ENCODE measurements around the gene TFAP2B.
A peak's percentile ranks its signal among the peaks of the same experiment; 100 is the strongest.

Gene TFAP2B

GRCh38 chr6:50816947-50817645 is 1.6 kb upstream of the TFAP2B start:
- no peak for DNase-seq (ENCODE audit: extremely low read depth, insufficient read length)
- Histone ChIP-seq H3K36me3 (ENCODE audit: control insufficient read depth, insufficient read depth, low read length) (no peaks in the 10 kb centered on the region), H3K27me3 (replicated peaks; ENCODE audit: control insufficient read depth, insufficient read depth, low read length) (peaks cover 1% of the 10 kb centered on the region), H3K4me3 (replicated peaks; ENCODE audit: low read depth, low read length) (no peak overlapping the region)
- TF ChIP-seq, protein P1, sequence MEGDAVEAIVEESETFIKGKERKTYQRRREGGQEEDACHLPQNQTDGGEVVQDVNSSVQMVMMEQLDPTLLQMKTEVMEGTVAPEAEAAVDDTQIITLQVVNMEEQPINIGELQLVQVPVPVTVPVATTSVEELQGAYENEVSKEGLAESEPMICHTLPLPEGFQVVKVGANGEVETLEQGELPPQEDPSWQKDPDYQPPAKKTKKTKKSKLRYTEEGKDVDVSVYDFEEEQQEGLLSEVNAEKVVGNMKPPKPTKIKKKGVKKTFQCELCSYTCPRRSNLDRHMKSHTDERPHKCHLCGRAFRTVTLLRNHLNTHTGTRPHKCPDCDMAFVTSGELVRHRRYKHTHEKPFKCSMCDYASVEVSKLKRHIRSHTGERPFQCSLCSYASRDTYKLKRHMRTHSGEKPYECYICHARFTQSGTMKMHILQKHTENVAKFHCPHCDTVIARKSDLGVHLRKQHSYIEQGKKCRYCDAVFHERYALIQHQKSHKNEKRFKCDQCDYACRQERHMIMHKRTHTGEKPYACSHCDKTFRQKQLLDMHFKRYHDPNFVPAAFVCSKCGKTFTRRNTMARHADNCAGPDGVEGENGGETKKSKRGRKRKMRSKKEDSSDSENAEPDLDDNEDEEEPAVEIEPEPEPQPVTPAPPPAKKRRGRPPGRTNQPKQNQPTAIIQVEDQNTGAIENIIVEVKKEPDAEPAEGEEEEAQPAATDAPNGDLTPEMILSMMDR (IDR thresholded peaks at IDR 0.05; ENCODE audit: insufficient read depth, low read length, poor library complexity, severe bottlenecking) = no peak

GRCh38 chr6:50817646-50817950 is 1.1 kb upstream of the TFAP2B start:
- no peak overlapping the region for H3K4me3 ChIP-seq (replicated peaks; ENCODE audit: low read depth, low read length)
- no peak for DNase-seq (ENCODE audit: extremely low read depth, insufficient read length)
- H3K27me3 ChIP-seq (replicated peaks; ENCODE audit: control insufficient read depth, insufficient read depth, low read length) = peaks cover 3% of the 10 kb centered on the region
- no peaks in the 10 kb centered on the region for H3K36me3 ChIP-seq (ENCODE audit: control insufficient read depth, insufficient read depth, low read length)
- TF ChIP-seq, protein P1 (IDR thresholded peaks at IDR 0.05; ENCODE audit: insufficient read depth, low read length, poor library complexity, severe bottlenecking) = no peak

DNA sequence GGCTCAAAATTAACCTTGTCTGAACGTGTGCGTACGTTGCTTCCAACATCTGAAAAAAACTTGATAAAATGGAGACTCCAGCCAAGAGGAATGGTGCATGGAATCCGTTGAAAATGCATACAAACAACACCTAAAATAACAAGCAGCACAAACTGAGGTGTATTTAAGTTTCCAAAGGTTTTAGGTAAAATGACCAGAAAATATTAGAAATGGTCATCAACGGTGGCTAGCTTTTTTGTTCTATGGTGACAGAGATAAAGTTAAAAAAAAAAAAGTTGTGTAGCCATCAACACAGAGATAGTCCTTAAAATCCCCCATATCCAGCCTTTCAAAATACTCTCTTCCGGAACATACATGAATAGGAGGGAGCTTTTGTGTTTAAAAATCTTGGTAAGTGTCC is 651 bp upstream of the TFAP2B start:
- peaks cover 3% of the 10 kb centered on the region for H3K27me3 ChIP-seq (replicated peaks; ENCODE audit: control insufficient read depth, insufficient read depth, low read length)

DNA sequence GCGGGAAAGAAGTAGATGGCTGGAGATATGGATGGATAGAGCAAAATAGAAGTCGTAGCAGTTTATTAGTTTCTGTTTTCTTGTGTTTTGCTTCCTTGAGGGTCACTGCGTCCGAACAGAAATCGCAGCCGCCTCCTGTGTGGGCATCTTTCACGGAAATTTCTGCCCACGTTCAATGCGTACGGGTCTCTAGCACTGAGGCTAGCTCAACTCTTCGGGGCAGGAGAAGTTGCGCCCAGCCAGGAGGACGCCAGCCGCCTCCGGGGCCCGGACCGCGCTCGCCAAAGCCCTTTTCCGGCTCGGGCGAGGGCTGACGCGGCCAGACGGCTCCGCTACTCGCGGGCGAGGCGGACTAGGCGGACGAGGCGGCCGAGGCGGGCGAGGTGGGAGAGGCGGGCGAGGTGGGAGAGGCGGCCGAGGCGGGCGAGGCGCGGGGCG is 814 bp downstream of the TFAP2B start:
- Histone ChIP-seq H3K27me3 (replicated peaks; ENCODE audit: control insufficient read depth, insufficient read depth, low read length) (peaks cover 3% of the 10 kb centered on the region), H3K4me3 (replicated peaks; ENCODE audit: low read depth, low read length) (0 out of 2 replicates have a peak overlapping the region, but pooled peaks have one; percentile 17)
- DNase-seq (ENCODE audit: extremely low read depth, insufficient read length) = no peak

More for the DNA sequence above, 651 bp upstream of the TFAP2B start:
- TF ChIP-seq, protein P1 (IDR thresholded peaks at IDR 0.05; ENCODE audit: insufficient read depth, low read length, poor library complexity, severe bottlenecking) = no peak
- no peak overlapping the region for H3K4me3 ChIP-seq (replicated peaks; ENCODE audit: low read depth, low read length)
- DNase-seq (ENCODE audit: extremely low read depth, insufficient read length) = no peak
- no peaks in the 10 kb centered on the region for H3K36me3 ChIP-seq (ENCODE audit: control insufficient read depth, insufficient read depth, low read length)

GRCh38 chr6:50819904-50820868 is 1.5 kb downstream of the TFAP2B start:
- H3K27me3 ChIP-seq (replicated peaks; ENCODE audit: control insufficient read depth, insufficient read depth, low read length) = peaks cover 3% of the 10 kb centered on the region

More for the DNA sequence above, 814 bp downstream of the TFAP2B start:
- no peaks in the 10 kb centered on the region for H3K36me3 ChIP-seq (ENCODE audit: control insufficient read depth, insufficient read depth, low read length)
- TF ChIP-seq, protein P1 (IDR thresholded peaks at IDR 0.05; ENCODE audit: insufficient read depth, low read length, poor library complexity, severe bottlenecking) = no peak

More at GRCh38 chr6:50819904-50820868, 1.5 kb downstream of the TFAP2B start:
- H3K4me3 ChIP-seq (replicated peaks; ENCODE audit: low read depth, low read length) = no peak overlapping the region
- DNase-seq (ENCODE audit: extremely low read depth, insufficient read length) = no peak
- TF ChIP-seq, protein P1 (IDR thresholded peaks at IDR 0.05; ENCODE audit: insufficient read depth, low read length, poor library complexity, severe bottlenecking) = no peak
- no peaks in the 10 kb centered on the region for H3K36me3 ChIP-seq (ENCODE audit: control insufficient read depth, insufficient read depth, low read length)
